Activated CD8-positive, alpha-beta memory T cell treated with anti-CD3 and anti-CD28 coated beads, Interleukin-2, amount 50 U/mL, for 48 hours (primary cell): ENCODE measurements around the gene NCOR2.

Experiments
- DNase-seq: peaks from one replicate; pipeline ENCODE4 v3.0.0-alpha.2; 2020

The NCOR2 gene

DNA sequence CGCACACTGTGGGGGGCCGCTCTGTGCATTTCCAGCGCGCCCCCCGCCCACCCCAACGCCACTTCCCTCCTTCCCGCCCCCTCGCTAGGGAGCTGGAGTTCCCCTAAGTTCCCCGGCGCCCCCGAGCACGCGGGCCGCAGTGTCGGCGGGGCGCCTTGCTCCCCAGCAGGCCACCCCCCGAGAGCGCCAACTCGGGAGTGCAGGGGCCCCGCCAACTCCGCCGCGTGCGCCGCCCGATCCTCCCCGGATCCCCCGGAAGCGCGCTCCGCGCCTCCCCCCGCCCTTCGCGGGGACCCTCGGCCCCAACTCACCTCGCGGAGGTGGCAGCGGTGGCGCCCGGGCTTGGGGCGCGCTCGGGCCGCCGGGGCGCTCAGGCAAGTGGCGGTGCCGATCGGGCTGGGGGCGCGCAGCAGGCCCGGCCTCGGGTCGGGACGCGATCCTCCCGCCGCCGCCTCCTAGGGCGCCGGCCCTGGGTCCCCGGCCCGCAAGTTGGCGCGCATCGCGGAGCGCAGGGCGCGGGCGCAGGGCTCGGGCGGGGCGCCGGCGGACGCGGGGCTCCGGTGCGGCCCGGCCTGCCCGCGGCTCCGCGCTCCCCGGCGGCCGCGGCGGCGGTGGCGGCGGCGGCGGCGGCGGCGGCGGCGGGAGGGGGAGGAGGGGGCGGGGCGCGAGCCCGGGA, at the start of gene NCOR2:
TSS of gene NCOR2 (minus strand) at position 616 of the 676 bp plus-strand sequence. CDS start 72,361 bp downstream, outside the sequence.
- DNase-seq, result peak; percentile 79

DNA sequence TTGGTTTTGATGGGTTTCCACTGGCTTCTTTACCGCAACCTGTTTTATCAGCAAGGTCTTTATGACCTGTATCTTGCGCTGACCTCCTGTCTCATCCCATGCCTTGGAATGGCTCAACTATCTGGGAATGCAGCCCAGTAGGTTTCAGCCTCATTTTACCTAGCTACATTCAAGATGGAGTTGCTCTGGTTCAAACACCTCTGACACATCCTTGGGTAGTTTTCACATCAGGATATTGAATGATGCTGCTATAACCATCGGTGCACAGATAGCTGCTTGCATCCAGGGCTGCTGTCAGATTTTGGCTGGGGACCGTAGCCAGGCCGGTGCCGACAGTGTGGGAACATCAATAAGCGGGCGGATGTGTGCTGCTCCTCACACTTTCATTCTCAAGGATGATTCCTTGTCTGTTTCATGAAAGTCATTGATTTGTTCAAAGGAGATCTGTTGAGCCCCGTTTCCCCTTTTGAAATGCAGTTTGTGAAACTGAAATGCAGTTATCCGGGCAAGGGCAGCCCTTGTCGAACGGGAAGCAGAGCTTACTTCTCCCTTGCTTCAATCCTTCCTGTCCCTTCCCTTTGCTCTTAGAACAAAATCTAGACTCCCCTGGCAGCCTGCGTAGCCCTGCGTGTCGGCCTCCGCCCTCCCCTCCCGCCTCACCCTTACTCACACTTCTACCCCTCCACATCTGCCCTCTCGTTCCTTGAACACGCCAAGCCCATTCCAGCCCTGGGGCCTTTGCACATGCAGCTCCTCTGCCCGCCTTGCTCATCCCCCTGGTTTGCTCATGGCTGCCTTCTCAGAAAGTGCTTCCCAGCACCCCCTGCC, 49.2 kb upstream of the NCOR2 start:
- DNase-seq, result no peak

DNA sequence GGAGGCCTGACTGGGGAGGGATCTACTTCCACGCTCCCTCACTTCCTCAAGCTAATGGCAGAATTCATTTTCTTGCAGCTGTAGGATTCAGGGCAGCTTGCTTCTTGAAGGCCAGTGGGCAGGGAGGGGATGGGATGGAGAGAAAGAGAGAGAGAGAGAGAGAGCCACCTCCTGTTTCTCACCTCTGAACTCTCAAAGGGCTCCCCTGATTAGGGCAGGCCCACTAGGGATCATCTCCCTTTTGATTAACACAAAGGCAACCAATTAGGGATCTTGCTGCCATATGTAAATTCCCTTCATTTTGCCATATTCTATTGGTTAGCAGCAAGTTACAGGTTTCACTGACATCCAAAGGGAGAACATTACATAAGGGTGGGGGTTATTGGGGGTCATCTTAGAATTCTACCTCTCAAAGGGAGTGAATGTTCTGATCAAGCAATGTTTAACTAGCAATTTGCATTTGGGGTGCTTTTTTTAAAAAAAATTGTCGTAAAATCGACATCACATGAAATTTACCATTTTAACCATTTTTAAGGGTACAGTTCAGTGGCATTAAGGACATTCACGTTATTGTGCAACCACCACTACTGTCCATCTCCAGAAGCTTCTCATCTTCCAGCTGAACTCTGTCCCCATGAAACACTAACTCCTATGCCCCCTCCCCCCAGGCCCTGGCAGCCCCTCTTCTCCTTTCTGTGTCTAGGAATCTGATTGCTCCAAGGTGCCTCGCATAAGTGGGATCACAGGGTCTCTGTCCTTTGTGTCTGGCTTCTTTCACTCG, 47.3 kb upstream of the NCOR2 start:
- no peak for DNase-seq

DNA sequence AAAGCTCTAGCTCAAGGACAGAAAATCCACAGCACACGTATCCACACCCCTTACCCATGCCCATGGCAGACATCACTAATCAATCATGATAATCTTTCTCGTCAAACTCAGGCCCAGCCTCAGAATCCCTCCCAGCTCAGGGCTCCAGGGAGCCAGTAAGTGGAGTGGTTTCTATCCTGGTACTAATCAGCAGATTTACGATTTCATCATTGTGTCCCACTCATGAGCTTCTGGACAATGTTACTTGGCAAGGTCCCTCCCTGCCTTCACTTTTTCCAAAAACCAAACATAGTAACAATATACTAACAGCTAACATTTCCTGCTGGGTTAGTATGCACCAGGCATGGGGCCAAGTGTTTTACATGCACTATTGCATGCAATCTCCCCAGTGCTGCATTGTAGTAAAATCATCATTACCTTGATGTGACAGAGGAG, 45.8 kb upstream of the NCOR2 start:
- DNase-seq, result no peak

DNA sequence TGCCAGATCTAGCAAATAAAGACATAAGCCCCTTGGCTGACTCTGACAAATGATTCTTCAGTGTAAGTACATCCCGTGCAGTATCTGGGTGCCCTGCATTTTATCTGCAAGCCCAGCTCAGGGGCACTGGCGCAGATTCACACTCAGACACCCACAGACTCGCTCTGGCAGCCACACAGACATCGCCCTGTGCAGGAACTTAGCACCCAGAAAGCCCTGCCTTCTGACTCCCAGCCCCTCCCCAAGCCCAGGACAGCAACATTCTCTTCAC, 44.9 kb upstream of the NCOR2 start:
- DNase-seq, result no peak

DNA sequence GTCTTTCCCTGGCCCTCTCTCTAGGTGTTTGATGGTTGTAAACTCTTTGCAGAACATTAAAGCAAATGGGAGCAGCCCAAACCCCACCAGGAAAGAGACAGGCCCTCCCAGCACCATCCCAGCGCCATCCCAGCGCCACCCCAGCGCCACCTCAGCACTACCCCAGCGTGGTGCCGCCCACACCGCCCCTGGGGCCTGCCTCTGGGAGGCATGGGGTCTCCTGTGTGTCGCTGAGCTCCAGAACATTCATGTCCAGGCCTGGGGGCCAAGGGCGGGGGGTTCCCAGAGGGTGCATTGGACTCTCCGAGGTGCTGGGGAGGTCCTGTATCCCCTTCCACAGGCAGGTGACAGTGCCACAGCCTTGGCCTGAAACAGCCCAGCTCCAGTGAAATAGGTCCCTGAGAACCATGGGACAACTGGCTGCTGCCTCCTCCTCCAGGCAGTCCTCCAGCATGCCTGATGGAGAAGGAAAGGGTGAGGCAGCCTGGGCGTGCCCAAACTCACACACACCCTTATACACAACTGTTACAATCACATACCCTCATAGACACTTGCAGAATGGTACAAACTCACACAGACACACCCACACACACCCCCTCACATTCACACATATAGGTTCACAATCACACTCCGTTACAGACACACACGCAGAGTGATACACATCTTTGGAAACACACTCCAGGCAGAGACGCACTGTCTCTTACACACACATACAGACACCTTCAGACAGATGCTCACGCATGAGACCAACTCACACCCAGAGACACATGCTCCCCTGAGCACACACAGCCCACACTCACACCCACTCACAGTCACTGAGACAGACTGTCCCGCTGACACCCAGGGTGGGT, 44.4 kb upstream of the NCOR2 start:
- no peak for DNase-seq

DNA sequence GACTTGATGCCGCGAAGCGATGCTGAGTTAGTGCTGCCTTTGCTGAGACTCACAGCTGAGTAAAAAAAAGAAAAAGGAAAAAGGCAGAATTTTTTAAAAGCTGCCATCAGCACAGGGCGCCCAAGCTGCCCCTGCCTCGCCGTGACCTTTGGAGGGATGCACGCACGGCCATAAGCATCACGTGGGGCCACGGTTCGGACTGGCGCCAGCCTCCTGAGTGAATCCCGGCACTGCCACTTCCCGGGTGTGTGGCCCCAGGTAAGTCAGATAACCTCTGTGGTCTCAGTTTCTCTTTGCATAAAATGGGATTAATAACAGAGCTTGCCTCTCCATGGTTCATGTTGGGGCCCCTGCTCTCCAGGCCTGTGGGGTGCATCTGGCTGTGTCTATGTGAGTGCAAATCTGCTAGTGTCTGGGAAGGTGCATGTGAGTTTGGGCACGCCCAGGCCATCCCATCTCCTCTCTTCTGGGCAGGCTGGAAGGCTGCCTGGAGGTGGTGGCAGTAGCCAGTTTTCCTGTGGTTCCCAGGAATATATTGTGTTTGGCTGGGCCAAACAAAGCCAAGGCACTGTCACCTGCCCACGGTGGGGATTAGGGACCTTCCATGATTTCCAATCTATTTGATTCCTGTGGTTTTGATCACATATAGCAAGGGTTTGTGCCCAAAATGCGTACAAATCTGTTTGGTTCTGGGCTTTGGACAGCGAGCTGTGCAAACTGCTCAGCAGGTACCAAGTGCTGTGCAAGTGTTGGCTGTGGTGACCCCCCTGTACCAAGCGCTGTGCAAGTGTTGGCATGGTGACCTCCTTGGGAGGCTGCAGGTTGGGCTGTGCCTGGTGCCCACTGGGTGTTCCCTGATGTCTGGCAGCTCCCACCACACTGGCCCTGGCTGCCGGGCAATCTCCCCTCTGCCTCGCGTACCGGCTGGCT, 43.5 kb upstream of the NCOR2 start:
- no peak for DNase-seq

DNA sequence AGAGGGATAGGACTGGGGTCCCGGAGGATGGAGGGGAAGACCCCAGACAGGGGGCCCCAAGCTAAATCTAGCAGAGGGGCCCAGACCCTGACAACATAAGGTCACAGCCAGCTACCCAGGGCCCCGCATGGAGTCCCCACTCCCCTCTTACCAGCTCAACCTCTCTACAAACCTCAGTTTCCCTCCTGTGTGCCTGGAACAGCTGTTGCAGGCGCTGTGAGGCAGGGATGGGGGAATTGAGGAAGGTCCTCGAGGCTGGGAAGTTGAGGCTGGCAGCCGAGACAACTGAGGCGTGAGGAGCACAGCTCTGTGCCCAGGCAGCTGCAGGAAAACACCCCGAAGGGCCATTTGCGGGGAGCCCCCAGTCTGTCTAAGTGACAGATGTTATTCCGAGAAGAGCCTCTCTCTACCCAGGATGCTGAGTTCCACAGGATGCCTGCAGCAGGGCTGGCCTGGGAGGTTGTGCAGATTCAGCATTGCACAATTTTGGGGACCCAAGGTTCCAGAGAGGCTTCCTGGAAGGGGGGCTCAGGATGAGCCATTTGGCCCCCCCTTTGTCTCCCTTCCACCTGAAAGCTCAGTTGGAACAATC, 42.7 kb upstream of the NCOR2 start:
- no peak for DNase-seq

DNA sequence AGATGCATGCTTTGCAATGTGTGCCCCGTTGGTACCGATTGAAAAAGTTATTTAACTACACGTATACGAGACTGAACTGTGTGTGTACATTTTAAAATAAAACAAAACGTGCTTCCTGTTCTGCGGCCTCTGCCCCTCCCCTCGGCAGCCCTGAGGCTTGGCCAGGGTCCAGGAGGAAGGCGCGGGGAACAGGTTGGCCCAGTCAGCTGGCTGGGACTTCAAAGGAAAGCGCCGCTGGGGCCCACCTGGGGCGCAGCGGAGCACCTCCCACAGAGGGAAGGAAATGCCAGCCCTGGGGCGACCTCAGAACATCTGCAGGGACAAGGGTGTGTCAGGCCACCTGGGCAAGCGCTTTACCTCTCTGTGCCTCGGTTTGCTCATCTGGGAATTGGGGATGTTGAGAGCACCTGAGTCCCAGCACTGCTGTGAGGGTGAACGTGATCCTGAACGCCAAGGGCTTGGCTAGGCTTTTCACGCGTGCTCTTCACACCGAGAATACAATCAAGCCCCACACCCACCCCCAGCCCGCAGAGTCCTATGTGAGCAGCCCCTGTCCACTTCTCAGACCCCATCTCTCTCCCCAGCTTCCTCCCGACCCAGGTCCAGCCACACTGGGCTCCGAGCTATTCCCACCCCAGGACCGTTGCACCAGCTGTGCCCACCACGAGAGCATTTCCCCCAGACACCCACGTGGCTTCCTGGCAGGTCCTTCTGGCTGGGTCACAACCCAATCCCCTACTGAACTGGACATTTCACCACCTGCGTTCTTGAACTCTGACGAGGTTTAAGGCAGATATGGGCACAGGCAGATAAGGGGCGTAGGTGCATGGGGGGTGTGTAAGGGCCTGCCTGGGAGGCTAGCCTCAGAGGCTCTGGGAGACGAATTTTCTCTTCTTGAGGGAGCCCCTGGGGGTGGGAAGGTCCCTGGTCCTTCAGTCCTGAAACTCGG, 41.9 kb upstream of the NCOR2 start:
- peak; percentile 80 for DNase-seq

DNA sequence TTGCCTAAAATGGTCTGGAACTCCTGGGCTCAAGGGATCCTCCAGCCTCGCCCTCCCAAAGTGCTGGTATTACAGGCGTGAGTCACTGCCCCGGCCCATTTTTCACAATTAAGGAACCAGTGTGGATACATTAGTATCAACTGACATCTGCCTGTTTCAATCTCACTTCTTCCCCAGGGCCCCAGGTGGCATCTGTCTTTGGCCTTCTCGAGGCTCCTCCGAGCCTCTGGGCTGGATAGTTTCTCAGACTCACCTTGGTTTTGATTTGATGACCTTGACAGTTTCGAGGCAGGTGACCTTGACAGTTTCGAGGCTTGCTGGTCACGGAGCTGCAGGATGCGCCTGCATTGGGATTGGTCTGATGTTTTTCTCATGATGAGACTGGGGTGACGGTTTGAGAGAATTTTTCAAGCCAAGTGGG, 41.0 kb upstream of the NCOR2 start:
- DNase-seq, result no peak

DNA sequence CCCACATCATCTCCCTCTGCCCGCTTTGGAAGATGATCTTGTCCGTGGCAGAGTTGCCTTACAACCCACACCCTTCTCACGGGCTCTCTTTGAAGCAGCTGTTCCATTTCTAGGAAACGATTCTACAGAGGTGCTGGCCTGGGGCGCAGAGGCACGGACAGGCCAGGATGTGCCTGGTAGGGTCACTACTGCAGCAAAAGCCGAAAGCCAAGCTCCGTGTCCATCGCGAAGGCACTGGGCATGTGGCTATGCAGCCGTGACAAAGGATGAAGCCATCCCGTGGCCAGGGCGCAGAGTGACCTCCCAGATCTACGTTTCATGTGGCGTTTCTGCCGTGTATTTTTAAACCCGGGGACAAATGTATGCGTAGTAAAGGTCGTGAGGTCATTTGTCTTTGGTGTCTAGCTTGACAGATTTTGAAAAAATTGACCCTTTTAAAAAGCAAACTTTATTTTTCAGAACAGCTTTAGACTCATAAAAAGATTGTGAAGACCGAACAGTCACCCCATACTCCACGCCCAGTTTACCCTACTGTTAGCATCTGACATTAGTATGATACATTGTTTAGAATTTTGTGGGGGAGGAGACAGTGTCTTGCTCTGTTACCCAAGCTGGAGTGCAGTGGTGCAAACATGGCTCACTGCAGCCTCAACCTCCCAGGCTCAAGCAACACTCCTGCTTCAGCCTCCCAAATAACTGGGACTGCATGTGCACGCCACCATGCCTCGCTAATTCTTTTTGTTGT, 40.4 kb upstream of the NCOR2 start:
- DNase-seq, result no peak

DNA sequence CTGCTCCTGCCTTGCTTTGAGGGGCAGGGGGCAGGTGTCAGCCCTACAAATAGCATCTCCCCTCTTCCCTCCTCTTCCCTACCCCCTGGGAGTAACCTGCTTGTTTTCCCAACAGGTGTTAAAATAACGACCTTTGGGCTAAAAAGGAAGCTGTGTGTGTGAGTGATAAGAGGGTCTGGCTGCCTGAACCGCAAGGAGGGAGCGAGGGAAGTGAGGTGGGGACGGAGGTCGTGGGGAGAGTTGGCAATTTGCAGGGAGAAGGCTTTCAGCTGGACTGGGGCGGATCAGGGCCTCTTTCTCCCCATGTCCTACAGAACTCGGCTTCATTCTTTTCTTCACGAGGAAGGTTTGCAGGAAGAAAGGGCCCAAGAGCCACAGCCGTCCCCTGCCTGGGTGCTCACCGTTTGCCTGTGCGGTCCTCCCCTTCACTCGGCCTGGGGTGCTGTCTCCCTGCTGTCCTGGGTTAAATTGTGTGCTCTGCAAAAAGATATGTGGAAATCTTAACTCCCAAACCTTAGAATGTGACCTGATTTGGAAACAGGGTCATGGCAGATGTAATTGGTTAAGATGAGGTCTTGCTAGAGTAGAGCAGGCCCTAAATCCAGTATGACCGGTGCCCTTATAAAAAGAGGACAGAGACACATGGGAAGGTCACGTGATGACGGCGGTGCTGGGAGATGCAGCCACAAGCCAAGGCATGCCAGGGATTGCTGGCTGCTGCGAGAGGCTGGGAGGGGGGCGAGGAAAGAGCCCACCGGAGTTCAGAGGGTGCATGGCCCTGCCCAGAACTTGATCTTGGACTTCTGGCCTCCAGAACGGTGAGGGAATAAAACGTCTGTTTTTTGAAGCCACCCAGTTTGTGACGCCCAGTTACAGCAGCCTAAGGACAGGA, 38.7 kb upstream of the NCOR2 start:
- DNase-seq, result no peak

DNA sequence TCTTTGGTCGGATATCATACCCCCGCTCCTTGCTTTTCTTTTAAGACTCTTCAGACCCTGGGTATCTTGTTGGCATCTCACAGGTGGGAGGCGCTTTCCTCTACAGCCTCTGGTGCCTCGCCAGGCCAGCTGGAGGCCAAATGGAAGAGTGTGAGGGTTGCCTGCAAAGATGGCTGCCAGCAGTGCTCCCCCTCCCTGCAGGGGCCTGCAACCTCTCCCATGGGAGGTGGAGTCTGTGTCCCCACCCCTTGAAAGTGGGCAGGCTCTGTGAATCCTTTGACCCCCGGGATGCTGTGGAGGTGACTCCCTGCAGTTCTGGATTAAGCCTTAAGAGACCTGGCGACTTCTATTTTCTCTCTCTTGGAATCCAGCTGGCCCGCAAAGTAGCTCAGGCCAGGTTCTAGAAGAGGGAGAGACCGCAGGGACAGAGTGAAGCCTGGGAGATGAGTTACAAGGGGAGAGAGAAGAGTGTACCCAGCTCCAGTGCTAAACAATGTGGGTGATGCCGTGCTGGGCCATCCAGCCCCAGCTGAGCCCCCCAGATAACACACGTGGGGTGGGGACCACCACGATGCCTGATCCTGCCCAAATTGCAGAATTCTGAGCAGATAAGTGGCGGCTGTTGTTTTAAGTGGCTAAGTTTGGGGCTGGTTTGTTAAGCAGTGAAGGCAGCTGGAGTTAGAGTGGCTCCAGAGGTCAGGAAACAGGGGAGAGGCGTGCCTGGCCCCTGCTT, 37.9 kb upstream of the NCOR2 start:
- no peak for DNase-seq

DNA sequence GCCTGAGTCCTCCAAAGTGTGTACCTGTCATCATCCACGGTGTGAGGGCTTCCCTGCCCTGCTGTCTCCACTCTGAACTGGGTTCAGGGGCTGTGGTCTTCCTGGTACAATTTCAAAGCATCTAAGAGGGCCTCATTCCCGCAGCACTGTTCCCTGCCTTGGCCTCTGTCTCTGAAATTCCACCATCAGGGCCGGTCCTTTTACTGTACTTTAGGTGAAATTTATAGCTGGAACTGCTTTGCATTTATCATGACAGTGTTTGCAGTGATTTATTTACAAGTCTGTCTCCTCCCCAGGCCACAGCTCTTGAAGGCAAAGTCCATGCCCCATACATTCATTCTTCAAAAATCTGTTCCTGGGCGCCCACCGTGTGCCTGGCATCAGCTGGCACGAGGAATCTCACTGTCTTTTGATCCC, 36.9 kb upstream of the NCOR2 start:
- no peak for DNase-seq

DNA sequence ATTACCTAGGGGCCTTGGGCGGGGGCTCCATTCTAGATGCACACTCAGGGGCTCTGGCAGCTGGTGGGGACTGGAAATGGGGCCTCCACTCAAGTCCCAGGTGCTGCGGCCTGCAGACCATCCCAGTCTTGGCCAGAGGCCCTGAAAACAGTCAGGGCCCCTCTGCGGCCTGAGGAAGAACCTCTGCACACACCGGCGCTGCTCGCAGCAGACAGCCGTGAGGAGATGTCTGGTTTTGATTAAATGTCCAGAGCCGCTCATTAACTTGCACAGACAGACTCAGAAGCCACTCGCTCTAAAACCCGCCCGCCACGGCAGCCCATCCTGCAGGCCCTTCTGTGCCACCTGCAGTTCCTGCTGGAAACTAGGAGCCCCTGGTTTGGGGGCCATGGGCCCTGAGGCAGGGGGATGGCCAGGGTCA, 36.4 kb upstream of the NCOR2 start:
- no peak for DNase-seq

DNA sequence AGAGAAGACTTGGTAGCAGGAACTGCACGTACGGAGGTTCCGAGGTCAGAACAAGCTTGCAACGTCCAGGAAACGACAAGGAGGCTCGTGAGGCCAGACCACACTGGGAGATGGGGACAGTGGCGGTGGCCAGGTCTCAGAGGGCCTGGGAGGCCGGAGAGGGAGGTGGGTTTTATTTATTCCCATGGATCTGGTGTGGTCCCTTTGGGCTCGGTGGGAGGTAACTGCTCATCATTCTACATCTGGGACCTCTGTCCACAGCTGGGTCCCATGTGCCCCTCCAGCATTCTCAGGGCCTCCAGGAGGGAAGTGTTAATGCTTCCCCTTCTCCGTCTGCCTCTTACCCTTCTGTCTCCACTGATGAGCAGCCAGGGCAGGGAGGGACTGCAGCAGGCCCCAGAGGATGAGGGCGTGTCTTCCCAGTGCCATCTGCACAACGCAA, 35.7 kb upstream of the NCOR2 start:
- no peak for DNase-seq

DNA sequence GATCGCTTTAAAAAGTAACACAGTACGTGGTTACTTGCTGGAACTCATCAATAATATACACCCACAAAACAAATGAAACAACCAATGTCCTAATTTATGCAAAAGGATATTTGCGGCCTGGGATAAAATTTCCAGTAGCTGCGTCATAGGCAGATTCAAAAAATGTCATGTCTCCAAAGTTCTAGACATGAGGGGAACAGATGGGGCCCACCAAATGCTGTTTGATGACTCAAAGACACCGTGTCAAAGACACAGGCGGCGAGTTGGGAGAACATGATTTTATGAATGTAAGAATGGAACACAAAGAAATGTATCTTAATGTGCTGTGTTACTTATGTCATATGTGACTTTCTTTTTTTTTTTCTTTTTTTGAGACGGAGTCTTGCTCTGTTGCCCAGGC, 34.3 kb upstream of the NCOR2 start:
- DNase-seq, result no peak
